Motor neuron (in vitro differentiated cells): ENCODE data around the gene NLRC5. TPM values are rescaled to one million over a fixed set of nuclear protein-coding genes. Genes with fewer than 3 reads are reported as not detected.

Experiments used
- ATAC-seq, 8 experiments: fragments of 200-7000 bp; cut with Tn5 transposase; replicated peaks in 6 of 8; 2 replicates each; pipeline ENCODE4 v1.8.0; 2021; ENCODE audit warnings: mild to moderate bottlenecking in 8 of 8, moderate library complexity in 8 of 8
- H3K27ac ChIP-seq, 2 donors: fragments of 250-450 bp; sonication (Bioruptor Pico); 2 replicates each; pipeline ENCODE4 v1.9.0; 2021; ENCODE audit warnings: antibody characterized with exemption in 2 of 2, mild to moderate bottlenecking in 2 of 2, moderate library complexity in 1 of 2
- H3K4me1 ChIP-seq, 2 donors: fragments of 250-450 bp; sonication (Bioruptor Pico); replicated peaks in 1 of 2; 2 replicates each; pipeline ENCODE4 v1.6.1; 2021; ENCODE audit warnings: antibody characterized with exemption in 2 of 2, mild to moderate bottlenecking in 2 of 2, moderate library complexity in 1 of 2
- H3K4me3 ChIP-seq, 5 donors: fragments of 250-450 bp; sonication (Bioruptor Pico); 2 replicates each; pipeline ENCODE4 v1.9.0; 2021; ENCODE audit warnings: antibody characterized with exemption in 5 of 5, mild to moderate bottlenecking in 5 of 5, moderate library complexity in 4 of 5
- WGBS, 10 experiments: fragments of 450-650 bp; shearing (Covaris generic); methylation state at CpG; one replicate each; pipeline ENCODE4 v1.0.0; 2022; 5-methylcytosine and 5-hydroxymethylcytosine counted together
- in situ Hi-C, 9 experiments: fragments of 400-800 bp; cut with MboI; loops; one replicate each; pipeline ENCODE4 v1.15.0; 2021; ENCODE audit warnings: low sequenced_read_pairs in 9 of 9, low pct_unique_long_range_greater_than_20kb in 2 of 9; ENCODE audit not compliant: unreplicated experiment in 9 of 9
- total RNA-seq, 8 experiments: library from RNA; unstranded; fragments of 300-600 nt; gene quantifications; 2 replicates each; pipeline versions ENCODE4 v1.2.3 to v1.2.4, GENCODE V29; 2022

The NLRC5 gene
- total RNA-seq, 8 experiments from 2014 or later: 0.16 to 38.8 (median 3.4) TPM

DNA sequence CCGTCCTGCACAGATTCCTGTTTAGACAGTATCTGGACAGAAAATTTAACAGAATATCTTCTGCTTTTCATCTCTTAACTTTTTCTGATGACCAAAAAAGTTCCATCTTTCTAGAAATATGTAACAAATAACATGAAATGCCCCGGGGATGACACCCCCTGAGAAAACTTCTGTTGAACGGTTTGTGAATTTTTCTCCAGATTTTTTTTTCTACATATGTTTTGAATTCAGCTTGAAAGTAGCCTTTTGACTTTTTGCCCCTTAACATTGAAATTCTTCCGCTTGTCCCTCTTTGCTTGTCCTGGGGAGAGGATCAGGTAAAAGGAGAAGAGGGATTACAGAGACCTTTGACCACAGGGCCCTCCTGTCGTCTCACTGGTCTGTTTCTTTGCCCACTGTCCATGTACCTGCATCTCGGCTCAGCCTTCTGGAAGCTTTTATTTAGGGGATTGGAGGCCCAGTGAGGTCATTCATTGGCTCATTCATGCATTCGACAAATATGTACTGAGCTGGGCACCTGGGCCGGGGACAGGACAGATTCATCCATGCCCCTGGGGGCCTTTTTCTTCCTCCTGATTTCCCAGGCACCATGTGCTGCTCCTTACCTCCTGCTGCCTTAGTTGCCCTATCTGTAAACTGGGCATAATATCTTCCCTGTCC is 83.4 kb downstream of the NLRC5 start:
- in situ Hi-C loops: loop anchor here in 1 of 9 experiments (10.0 kb wide), 1 partner anchor 92 kb away; no protein-coding TSS in a partner anchor
- 30 to 74% (median 62%) methylated on average over 2 to 7 of the region's 8 CpGs for WGBS, 10 experiments

DNA sequence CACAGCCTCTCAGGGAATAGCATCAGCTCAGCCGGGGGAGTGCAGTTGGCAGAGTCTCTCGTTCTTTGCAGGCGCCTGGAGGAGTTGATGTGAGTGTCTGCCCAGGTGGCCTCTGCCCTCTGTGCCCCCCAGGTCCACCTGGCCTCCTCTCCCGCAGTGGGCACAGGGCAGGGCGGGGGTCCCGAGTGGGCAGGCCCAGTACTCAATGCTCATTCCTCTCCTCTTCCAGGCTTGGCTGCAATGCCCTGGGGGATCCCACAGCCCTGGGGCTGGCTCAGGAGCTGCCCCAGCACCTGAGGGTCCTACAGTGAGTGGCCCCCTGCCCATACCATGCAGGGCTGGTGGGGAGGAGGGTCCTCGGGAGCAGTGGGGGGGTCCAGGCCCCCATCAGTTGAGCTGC is 88.4 kb downstream of the NLRC5 start:
- Histone ChIP-seq H3K4me3 (no peak overlapping the region), H3K4me1 (no peaks in the 10 kb centered on the region), H3K27ac (no peak overlapping the region)
- 20 to 60% (median 60%) methylated on average over 1 to 3 of the region's 7 CpGs; no CpG with 5 or more reads in 7 of the 10 experiments for WGBS, 10 experiments
- in situ Hi-C loops: loop anchor here in 1 of 9 experiments (10.0 kb wide), 1 partner anchor 87 kb away; no protein-coding TSS in a partner anchor
- ATAC-seq: peak in 2 of 8 experiments; percentile 23 to 26

More for the DNA sequence above, 83.4 kb downstream of the NLRC5 start:
- Histone ChIP-seq H3K27ac (no peak overlapping the region), H3K4me1 (no peaks in the 10 kb centered on the region), H3K4me3 (no peak overlapping the region)
- ATAC-seq: no peak

DNA sequence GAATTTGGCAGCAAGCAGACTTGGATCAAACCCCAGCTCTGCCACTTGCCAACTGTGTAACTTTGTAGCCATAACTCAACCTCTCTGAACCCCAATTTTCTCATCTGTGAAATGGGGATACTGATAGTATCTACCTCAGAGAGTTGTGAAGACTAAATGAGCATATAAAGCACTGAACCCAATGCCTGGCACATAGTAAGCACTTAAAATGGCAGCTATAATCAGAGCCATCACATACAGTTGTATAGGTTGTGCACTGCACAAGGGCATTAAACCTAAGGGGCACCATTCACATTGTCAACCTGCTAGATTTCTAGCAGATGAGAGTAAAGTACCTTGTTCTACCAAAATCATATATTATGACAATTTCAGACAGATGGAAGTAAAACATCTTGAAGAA is 92.4 kb downstream of the NLRC5 start:
- no peak for ATAC-seq

DNA sequence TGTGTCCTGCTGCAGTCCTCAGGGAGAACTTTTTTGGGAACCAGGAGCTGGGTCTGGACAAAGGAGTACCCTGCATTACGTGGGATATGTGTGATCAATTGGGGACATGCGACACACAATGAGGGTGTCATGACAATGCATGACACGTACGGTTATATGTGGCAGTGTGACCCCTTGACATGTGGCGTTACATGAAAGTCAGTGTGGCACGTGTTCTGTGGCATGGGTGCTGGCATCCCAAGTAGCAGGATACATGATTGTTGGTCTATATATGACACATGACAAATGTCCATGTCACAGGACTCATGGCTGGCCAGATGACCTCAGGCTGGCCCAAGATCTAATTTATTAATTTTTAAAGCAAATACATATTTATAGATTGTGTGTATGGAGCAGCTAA is 93.3 kb downstream of the NLRC5 start:
- no peak for ATAC-seq
- WGBS, 10 experiments: 63 to 100% (median 100%) methylated on average over 1 to 2 of the region's 6 CpGs; no CpG with 5 or more reads in 7 of the 10 experiments
- Histone ChIP-seq H3K4me1 (no peaks in the 10 kb centered on the region), H3K27ac (no peak overlapping the region), H3K4me3 (no peak overlapping the region)
- in situ Hi-C loops: loop anchor here in 1 of 9 experiments (10.0 kb wide), 1 partner anchor 92 kb away; no protein-coding TSS in a partner anchor

More for the DNA sequence above, 92.4 kb downstream of the NLRC5 start:
- in situ Hi-C loops: loop anchor here in 1 of 9 experiments (10.0 kb wide), 1 partner anchor 93 kb away; no protein-coding TSS in a partner anchor
- Histone ChIP-seq H3K4me1 (no peaks in the 10 kb centered on the region), H3K4me3 (no peak overlapping the region), H3K27ac (no peak overlapping the region)

DNA sequence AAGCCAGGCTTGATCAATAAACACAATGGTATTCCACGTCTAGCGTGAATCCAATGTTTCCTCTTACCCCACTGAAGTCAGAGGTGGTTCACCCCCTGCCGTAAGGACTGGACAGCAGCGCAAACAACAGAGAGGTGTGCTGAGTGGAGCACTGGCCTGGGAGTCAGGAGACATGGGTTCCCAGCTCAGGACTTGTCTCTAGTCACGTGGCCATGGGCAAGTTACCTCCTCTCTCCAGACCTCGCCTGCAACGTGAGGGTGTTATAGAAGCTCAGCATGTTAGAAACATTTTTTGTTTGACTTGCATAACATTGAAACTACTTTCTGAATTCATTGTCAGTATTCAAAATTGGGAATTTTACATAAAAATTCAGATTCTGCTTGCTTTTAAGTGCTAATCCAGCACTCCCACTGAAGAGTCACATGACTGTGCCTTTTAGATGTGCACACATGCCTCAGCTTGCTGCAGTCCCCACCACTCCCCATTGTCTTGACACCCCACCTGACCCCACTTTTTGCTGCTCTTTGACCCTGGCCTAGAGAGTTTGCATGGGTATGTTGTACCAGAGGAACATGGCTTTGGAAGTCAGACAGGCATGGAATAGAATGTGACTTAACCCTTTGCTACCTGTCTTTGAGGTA is 94.2 kb downstream of the NLRC5 start:
- no peak overlapping the region for H3K27ac ChIP-seq
- no peaks in the 10 kb centered on the region for H3K4me1 ChIP-seq
- in situ Hi-C loops: loop anchor here in 1 of 9 experiments (10.0 kb wide), 1 partner anchor 91 kb away; no protein-coding TSS in a partner anchor
- H3K4me3 ChIP-seq: no peak overlapping the region
- WGBS, 10 experiments: 20 to 100% methylated on average over 1 of the region's 7 CpGs; no CpG with 5 or more reads in 8 of the 10 experiments
- ATAC-seq: peak in 6 of 8 experiments; percentile 2 to 83 (median 43)

DNA sequence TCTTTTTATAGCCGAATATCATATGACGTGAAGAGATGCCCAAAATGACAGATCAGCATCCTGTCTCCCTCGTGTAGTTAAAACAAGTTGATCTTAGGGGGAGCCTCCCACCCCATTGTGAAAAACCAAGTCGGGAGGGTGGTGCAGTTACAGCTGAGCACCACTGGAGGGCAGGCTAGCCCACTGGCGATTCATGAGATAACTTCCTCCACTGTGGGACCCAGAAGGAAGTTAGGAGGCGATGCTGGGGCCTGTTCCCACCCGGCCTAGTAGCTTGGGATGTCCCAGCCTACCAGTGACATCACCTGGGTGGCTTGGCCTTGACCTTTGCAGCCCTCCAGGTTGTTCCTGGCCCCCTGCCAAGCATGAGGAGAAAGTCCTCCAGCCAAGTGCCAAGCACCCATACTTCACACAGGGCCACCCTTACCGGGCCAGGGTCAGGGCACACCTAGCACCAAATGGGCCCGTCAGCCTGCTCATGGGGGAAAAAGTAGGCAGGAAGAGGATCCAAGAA is 95.0 kb downstream of the NLRC5 start:
- H3K4me3 ChIP-seq: no peak overlapping the region
- 0 to 100% (median 0%) methylated on average over 1 to 3 of the region's 9 CpGs; no CpG with 5 or more reads in 3 of the 10 experiments for WGBS, 10 experiments
- ATAC-seq: peak; percentile 52 to 88 (median 78)
- H3K4me1 ChIP-seq: no peaks in the 10 kb centered on the region
- in situ Hi-C loops: loop anchor here in 1 of 9 experiments (10.0 kb wide), 1 partner anchor 90 kb away; no protein-coding TSS in a partner anchor
- H3K27ac ChIP-seq: no peak overlapping the region

DNA sequence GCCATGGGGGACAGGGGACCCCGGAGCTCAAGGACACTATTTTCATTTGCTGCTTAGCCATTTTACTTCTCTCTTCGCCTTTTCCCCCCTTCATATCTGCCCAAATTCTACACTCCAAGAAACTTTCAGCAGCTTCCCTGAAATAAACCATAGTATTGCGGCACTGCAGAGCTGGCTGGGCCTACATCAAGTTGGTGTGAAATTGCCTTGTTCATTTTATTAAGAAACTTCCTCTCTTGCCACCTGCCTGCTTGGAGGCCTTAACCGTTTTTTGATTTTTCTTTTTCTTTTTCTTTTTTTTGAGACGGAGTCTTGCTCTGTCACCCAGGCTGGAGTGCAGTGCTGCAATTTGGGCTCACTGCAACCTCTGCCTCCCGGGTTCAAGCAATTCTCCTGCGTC is 95.6 kb downstream of the NLRC5 start:
- Histone ChIP-seq H3K27ac (no peak overlapping the region), H3K4me3 (no peak overlapping the region), H3K4me1 (no peaks in the 10 kb centered on the region)
- WGBS, 10 experiments: 60 to 93% (median 73%) methylated on average over 2 to 6 of the region's 7 CpGs; no CpG with 5 or more reads in 1 of the 10 experiments
- in situ Hi-C loops: loop anchor here in 1 of 9 experiments (10.0 kb wide), 1 partner anchor 90 kb away; no protein-coding TSS in a partner anchor
- ATAC-seq: no peak

DNA sequence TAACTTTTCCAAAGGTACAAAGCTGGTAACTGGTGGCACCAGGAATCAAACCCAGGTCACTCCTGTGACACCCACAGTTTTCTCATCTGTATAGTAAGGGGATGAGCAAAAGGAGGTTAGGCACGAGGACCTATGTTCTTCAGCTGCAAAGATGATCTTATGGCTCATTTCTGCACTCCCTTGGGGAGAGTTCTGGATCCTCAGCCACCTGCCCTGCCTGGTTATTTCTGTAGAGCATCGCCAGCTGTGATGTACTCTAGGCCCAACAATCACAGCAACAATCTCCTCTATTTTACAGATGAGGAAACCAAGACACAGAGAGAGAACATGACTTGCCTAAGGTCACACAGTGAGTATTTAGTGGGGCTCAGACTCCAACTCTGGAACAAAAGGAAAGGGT is 97.6 kb downstream of the NLRC5 start:
- 43 to 86% (median 60%) methylated on average over 1 to 2 of the region's 2 CpGs; no CpG with 5 or more reads in 3 of the 10 experiments for WGBS, 10 experiments
- Histone ChIP-seq H3K4me1 (peaks cover 0 to 8% of the 10 kb centered on the region in 2 donors), H3K4me3 (no peak overlapping the region), H3K27ac (no peak overlapping the region)
- in situ Hi-C loops: loop anchor here in 1 of 9 experiments (10.0 kb wide), 1 partner anchor 88 kb away; no protein-coding TSS in a partner anchor
- ATAC-seq: no peak

DNA sequence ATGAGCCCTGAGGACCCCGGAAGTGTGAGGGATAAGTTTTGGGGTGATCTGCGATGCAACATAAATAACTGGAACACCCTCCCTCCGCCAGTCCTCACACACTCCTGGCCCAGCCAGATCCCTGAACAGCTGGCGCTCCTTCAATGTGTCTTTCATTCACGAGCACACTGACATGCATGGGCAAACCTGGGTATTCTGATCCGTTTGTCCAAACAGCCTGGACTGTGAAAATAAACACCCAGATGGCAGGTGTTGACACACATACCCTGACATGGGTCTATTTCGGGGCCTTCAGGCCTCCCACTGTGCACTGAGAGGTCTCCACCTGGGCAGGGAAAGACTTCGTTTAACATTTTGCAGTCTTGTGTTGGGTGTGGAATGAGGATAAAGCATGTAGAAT is 100.0 kb downstream of the NLRC5 start:
- WGBS, 10 experiments: 67 to 80% (median 75%) methylated on average over 1 to 8 of the region's 8 CpGs; no CpG with 5 or more reads in 3 of the 10 experiments
- Histone ChIP-seq H3K27ac (no peak overlapping the region), H3K4me3 (no peak overlapping the region), H3K4me1 (peaks cover 3 to 20% of the 10 kb centered on the region in 2 donors)
- no peak for ATAC-seq
- in situ Hi-C loops: loop anchor here in 1 of 9 experiments (10.0 kb wide), 1 partner anchor 85 kb away; no protein-coding TSS in a partner anchor

DNA sequence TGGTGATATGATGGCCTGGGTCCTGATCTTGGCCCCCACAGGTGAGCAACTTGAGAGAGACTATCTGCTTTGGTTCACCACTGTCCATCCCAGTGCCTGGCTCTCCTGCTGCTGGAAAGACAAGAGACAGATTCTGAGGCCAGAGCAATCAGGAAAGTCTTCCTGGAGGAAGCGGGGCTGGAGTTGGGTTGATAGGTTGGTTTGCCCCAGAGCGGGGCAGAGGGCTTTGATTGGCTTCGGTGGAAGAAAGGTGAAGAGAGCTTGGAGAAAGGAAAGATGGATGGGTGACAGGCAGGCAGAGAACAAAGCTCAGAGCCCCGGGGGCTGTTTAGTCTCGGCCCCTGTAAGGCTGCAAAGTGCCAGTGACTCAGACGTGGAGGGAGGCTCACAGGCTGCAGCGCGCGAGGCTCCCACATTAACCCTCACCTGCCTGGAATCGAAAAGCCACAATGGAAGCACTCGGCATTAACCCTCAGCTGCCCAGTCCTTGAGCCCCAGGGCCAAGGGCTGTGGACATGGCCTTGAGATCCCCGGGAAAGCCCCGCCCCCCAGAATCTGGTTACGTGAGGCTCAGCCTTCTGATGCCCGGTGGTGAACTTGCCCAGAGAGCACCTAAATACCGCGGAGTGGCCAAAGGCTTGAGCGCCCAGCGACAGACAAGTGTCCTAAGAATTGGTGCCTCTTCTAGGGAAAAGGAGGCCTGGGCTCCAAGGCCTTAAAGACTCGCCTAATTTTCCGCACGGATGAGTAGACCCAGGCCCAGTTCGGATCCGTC is 102.0 kb downstream of the NLRC5 start:
- 8 to 40% (median 28%) methylated on average over 2 to 17 of the region's 24 CpGs; no CpG with 5 or more reads in 2 of the 10 experiments for WGBS, 10 experiments
- in situ Hi-C loops: no loop called here
- peak overlapping the region; percentile 66 to 93 (median 74) for H3K4me3 ChIP-seq
- peak overlapping the region in 1 of 2 donors; percentile 35 for H3K27ac ChIP-seq
- peak; percentile 16 to 64 (median 46) for ATAC-seq
- peaks cover 3 to 23% of the 10 kb centered on the region in 2 donors for H3K4me1 ChIP-seq

DNA sequence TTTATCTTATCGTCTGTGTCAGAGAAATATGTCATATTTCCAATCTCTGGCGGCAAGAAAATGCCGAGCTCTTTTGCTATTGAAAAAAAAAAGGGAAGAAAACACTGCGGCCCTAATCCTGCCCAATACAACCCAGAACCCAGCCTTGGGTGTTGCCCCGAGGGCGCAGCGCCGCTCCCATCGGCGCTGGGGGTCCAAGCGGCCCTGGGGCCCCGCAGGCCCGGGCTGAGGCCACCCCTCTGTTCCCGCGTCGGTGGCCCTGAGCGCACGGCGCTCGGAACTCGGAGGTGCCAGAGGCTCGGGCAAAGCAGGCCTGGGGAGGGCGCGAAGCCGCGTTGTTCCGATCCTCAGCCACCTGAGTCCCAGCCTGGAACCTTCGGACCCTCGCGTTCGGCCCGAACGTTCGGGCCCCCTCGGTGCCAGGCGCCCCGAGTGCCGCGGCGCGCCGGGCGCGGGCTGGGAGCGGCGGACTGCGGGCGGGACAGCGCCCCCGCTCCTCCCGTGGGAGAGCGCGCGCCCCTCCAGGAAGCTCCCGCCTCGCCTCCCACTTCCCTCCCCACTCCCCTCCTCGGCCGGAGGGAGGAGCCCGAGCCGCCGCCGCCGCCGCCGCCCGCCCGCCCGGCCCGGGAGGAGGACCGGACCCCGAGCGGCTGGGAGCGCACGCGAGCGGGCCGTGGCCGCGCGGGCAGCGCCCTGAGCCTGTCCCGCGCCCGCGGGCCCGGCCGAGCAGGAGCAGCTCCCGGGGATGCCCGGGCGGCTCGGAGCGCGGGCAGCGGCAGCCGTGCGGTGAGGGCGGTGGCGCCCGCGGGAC is 102.8 kb downstream of the NLRC5 start, which contains the start of gene CPNE2:
TSS of gene CPNE2 (plus strand) at position 609 of the 811 bp plus-strand sequence. CDS start 18,160 bp downstream, outside the sequence.
- 0 to 6% (median 2%) methylated on average over 1 to 15 of the region's 100 CpGs; no CpG with 5 or more reads in 5 of the 10 experiments for WGBS, 10 experiments
- Histone ChIP-seq H3K4me1 (peaks cover 3 to 23% of the 10 kb centered on the region in 2 donors), H3K27ac (peak within 1 kb of the TSS in 1 of 2 donors; percentile 74), H3K4me3 (peak within 1 kb of the TSS; percentile 66 to 93 (median 74))
- ATAC-seq: peak; percentile 70 to 86 (median 83)
- in situ Hi-C loops: no loop called here
